Nephron progenitor cell (in vitro differentiated cells): ENCODE results near the gene LRRTM3.

Source experiments
- DNase-seq: peaks from one replicate; pipeline ENCODE4 v3.0.0; 2021
- H3K27ac Mint-ChIP-seq: 2 replicates; pipeline ENCODE4 v1.8.0; 2021; ENCODE audit warnings: mild to moderate bottlenecking, moderate library complexity, mixed read lengths
- H3K27me3 Mint-ChIP-seq: 2 replicates; pipeline ENCODE4 v1.8.0; 2021; ENCODE audit warnings: mild to moderate bottlenecking, low read depth, mixed read lengths; ENCODE audit not compliant: poor library complexity
- H3K36me3 Mint-ChIP-seq: 2 replicates; pipeline ENCODE4 v1.8.0; 2021; ENCODE audit warnings: low read depth, mixed read lengths
- H3K4me1 Mint-ChIP-seq: 2 replicates; pipeline ENCODE4 v1.8.0; 2021; ENCODE audit warnings: mixed read lengths
- H3K4me3 Mint-ChIP-seq: 2 replicates; pipeline ENCODE4 v1.8.0; 2021; ENCODE audit warnings: mild to moderate bottlenecking, moderate library complexity, mixed read lengths
- H3K9me3 Mint-ChIP-seq: 2 replicates; pipeline ENCODE4 v1.8.0; 2021; ENCODE audit warnings: mild to moderate bottlenecking, moderate library complexity, mixed read lengths
- CTCF ChIP-seq: fragments of 200-600 bp; sonication (generic); IDR thresholded peaks from 2 replicates; pipeline ENCODE4 v1.5.0; 2021; ENCODE audit warnings: antibody characterized with exemption

The LRRTM3 gene

GRCh38 chr10:67011480-67011879, 85.6 kb downstream of the LRRTM3 start:
- no peaks in the 10 kb centered on the region for H3K4me1 Mint-ChIP-seq
- no peak for TF ChIP-seq CTCF
- H3K27ac Mint-ChIP-seq = no peak overlapping the region
- H3K9me3 Mint-ChIP-seq = no peaks in the 10 kb centered on the region
- H3K36me3 Mint-ChIP-seq = no peaks in the 10 kb centered on the region
- H3K27me3 Mint-ChIP-seq = no peaks in the 10 kb centered on the region
- no peak overlapping the region for H3K4me3 Mint-ChIP-seq
- no peak for DNase-seq

GRCh38 chr10:67011981-67012380, 86.1 kb downstream of the LRRTM3 start:
- H3K27ac Mint-ChIP-seq = no peak overlapping the region
- no peak overlapping the region for H3K4me3 Mint-ChIP-seq
- TF ChIP-seq CTCF = no peak
- H3K36me3 Mint-ChIP-seq = no peaks in the 10 kb centered on the region
- H3K9me3 Mint-ChIP-seq = no peaks in the 10 kb centered on the region
- no peaks in the 10 kb centered on the region for H3K4me1 Mint-ChIP-seq
- no peaks in the 10 kb centered on the region for H3K27me3 Mint-ChIP-seq
- no peak for DNase-seq

- DNase-seq = no peak
- no peak for TF ChIP-seq CTCF
- H3K9me3 Mint-ChIP-seq = no peaks in the 10 kb centered on the region
- H3K4me3 Mint-ChIP-seq = no peak overlapping the region
- no peaks in the 10 kb centered on the region for H3K36me3 Mint-ChIP-seq
- no peak overlapping the region for H3K27ac Mint-ChIP-seq
- H3K4me1 Mint-ChIP-seq = no peaks in the 10 kb centered on the region
- H3K27me3 Mint-ChIP-seq = no peaks in the 10 kb centered on the region
These were observed 89.4 kb downstream of the LRRTM3 start for GRCh38 chr10:67015225-67015624.

- TF ChIP-seq CTCF = no peak
- Mint-ChIP-seq H3K9me3 (no peaks in the 10 kb centered on the region), H3K4me3 (no peak overlapping the region), H3K4me1 (no peaks in the 10 kb centered on the region), H3K27ac (no peak overlapping the region), H3K27me3 (no peaks in the 10 kb centered on the region), H3K36me3 (no peaks in the 10 kb centered on the region)
- DNase-seq = no peak
These were observed 91.4 kb downstream of the LRRTM3 start for GRCh38 chr10:67017218-67017617.

- Mint-ChIP-seq H3K4me1 (no peaks in the 10 kb centered on the region), H3K27ac (no peak overlapping the region), H3K36me3 (no peaks in the 10 kb centered on the region), H3K27me3 (no peaks in the 10 kb centered on the region), H3K4me3 (no peak overlapping the region), H3K9me3 (no peaks in the 10 kb centered on the region)
- TF ChIP-seq CTCF = no peak
- DNase-seq = no peak
These were observed 96.3 kb downstream of the LRRTM3 start for GRCh38 chr10:67022099-67022498.

GRCh38 chr10:67033878-67034277, 108.0 kb downstream of the LRRTM3 start:
- no peak for DNase-seq
- Mint-ChIP-seq H3K4me1 (no peaks in the 10 kb centered on the region), H3K4me3 (no peak overlapping the region), H3K27me3 (no peaks in the 10 kb centered on the region), H3K36me3 (no peaks in the 10 kb centered on the region), H3K9me3 (no peaks in the 10 kb centered on the region), H3K27ac (no peak overlapping the region)
- TF ChIP-seq CTCF = no peak
